Naive B cell (primary cell): ENCODE data around the gene FGF1. TPM values are rescaled to one million over a fixed set of nuclear protein-coding genes. Genes with fewer than 3 reads are reported as not detected.

Experiments
- ATAC-seq, 2 donors: fragments of 150-1000 bp; cut with Tn5 transposase; 2 replicates each; pipeline ENCODE4 v1.10.0; 2021; ENCODE audit warnings: low read depth in 2 of 2, mild to moderate bottlenecking in 2 of 2, moderate library complexity in 2 of 2
- DNase-seq: peaks from one replicate; pipeline ENCODE4 v3.0.0; 2022
- H3K27ac Mint-ChIP-seq, 6 donors: one replicate each; pipeline ENCODE4 v1.8.0; 2020 to 2022; ENCODE audit warnings: mild to moderate bottlenecking in 6 of 6, mixed read lengths in 6 of 6, moderate library complexity in 5 of 6, inconsistent platforms in 2 of 6
- H3K27me3 Mint-ChIP-seq, 3 donors: one replicate each; pipeline ENCODE4 v1.8.0; 2021 to 2022; ENCODE audit warnings: mixed read lengths in 3 of 3, mild to moderate bottlenecking in 1 of 3
- H3K36me3 Mint-ChIP-seq, 2 donors: one replicate each; pipeline ENCODE4 v1.8.0; 2020 to 2022; ENCODE audit warnings: mixed read lengths in 2 of 2, inconsistent platforms in 1 of 2, mild to moderate bottlenecking in 1 of 2
- H3K4me1 Mint-ChIP-seq, 3 donors: one replicate each; pipeline ENCODE4 v1.8.0; 2020 to 2022; ENCODE audit warnings: mixed read lengths in 3 of 3, inconsistent platforms in 1 of 3, mild to moderate bottlenecking in 1 of 3, moderate library complexity in 1 of 3
- H3K4me3 Mint-ChIP-seq, 8 donors: one replicate each; pipeline ENCODE4 v1.8.0; 2020 to 2022; ENCODE audit warnings: mild to moderate bottlenecking in 8 of 8, mixed read lengths in 8 of 8, moderate library complexity in 8 of 8, inconsistent platforms in 2 of 8
- H3K9me3 Mint-ChIP-seq, 7 donors: one replicate each; pipeline ENCODE4 v1.8.0; 2020 to 2022; ENCODE audit warnings: mixed read lengths in 7 of 7, mild to moderate bottlenecking in 5 of 7, inconsistent platforms in 2 of 7, moderate library complexity in 1 of 7
- polyA plus RNA-seq, 6 donors: library from polyadenylated mRNA; unstranded; fragments of 300-500 nt; fragmentation: Illumina TruSeq; gene quantifications; one replicate each; pipeline ENCODE4 v1.2.3, GENCODE V29; 2021; ENCODE audit warnings: low read depth in 6 of 6

The FGF1 gene
- polyA plus RNA-seq, 6 donors from 2014 or later = not detected

GRCh38 chr5:142617416-142618129 is 68.3 kb downstream of the FGF1 start:
- Mint-ChIP-seq H3K9me3 (no peaks in the 10 kb centered on the region), H3K27me3 (peaks cover 5 to 24% (median 21%) of the 10 kb centered on the region in 3 donors), H3K36me3 (no peaks in the 10 kb centered on the region), H3K4me1 (no peaks in the 10 kb centered on the region), H3K4me3 (no peak overlapping the region), H3K27ac (no peak overlapping the region)
- DNase-seq (no peak), ATAC-seq (no peak)

GRCh38 chr5:142615948-142616347 is 69.9 kb downstream of the FGF1 start:
- ATAC-seq = no peak
- Mint-ChIP-seq H3K27ac (no peak overlapping the region), H3K36me3 (no peaks in the 10 kb centered on the region), H3K4me3 (peak overlapping the region in 1 of 8 donors; percentile 6), H3K9me3 (no peaks in the 10 kb centered on the region), H3K27me3 (peaks cover 11 to 25% (median 20%) of the 10 kb centered on the region in 3 donors), H3K4me1 (peaks cover under 1 to 3% (median 2%) of the 10 kb centered on the region in 3 donors)
- no peak for DNase-seq

GRCh38 chr5:142614054-142614453 is 71.8 kb downstream of the FGF1 start:
- no peaks in the 10 kb centered on the region for H3K9me3 Mint-ChIP-seq
- peaks cover 2 to 6% (median 3%) of the 10 kb centered on the region in 3 donors for H3K4me1 Mint-ChIP-seq
- no peaks in the 10 kb centered on the region for H3K36me3 Mint-ChIP-seq
- H3K27ac Mint-ChIP-seq = no peak overlapping the region
- peaks cover 10 to 34% (median 26%) of the 10 kb centered on the region in 3 donors for H3K27me3 Mint-ChIP-seq
- no peak for DNase-seq
- no peak for ATAC-seq
- no peak overlapping the region for H3K4me3 Mint-ChIP-seq

- ATAC-seq (no peak), DNase-seq (no peak)
- H3K9me3 Mint-ChIP-seq = no peaks in the 10 kb centered on the region
- no peak overlapping the region for H3K27ac Mint-ChIP-seq
- H3K4me1 Mint-ChIP-seq = peaks cover 2 to 6% (median 3%) of the 10 kb centered on the region in 3 donors
- H3K36me3 Mint-ChIP-seq = no peaks in the 10 kb centered on the region
- H3K4me3 Mint-ChIP-seq = no peak overlapping the region
- H3K27me3 Mint-ChIP-seq = peaks cover 10 to 37% (median 28%) of the 10 kb centered on the region in 3 donors
Measured at GRCh38 chr5:142613271-142613671, 72.6 kb downstream of the FGF1 start.

GRCh38 chr5:142612494-142613270 is 73.2 kb downstream of the FGF1 start:
- ATAC-seq (no peak), DNase-seq (no peak)
- Mint-ChIP-seq H3K9me3 (no peaks in the 10 kb centered on the region), H3K36me3 (no peaks in the 10 kb centered on the region), H3K27me3 (peaks cover 10 to 37% (median 28%) of the 10 kb centered on the region in 3 donors), H3K4me3 (peak overlapping the region in 1 of 8 donors; percentile 48), H3K27ac (no peak overlapping the region), H3K4me1 (peaks cover 2 to 6% (median 3%) of the 10 kb centered on the region in 3 donors)

DNA sequence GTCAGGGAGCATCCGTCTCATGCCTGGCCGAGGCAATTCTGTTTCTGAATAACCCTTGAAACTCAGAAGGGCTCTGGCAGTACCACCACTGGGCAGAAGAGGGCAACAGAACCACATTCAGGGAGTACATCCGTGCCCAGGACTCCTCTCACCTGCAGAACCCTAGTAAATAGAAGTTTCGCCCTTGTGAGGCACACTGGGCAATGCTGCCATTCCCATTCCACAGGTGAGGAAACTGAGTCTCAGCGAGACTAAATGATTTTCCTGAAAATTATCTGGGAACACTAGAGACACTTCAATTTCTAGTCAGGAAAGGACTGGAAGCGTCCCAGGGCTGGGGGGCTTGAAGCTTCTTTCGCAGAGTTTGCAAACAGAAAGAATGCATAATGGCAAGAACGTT is 74.7 kb downstream of the FGF1 start:
- H3K4me3 Mint-ChIP-seq = no peak overlapping the region
- ATAC-seq (peak; percentile 56 to 77), DNase-seq (peak; percentile 33)
- H3K4me1 Mint-ChIP-seq = peaks cover 2 to 6% (median 3%) of the 10 kb centered on the region in 3 donors
- H3K36me3 Mint-ChIP-seq = no peaks in the 10 kb centered on the region
- H3K9me3 Mint-ChIP-seq = no peaks in the 10 kb centered on the region
- H3K27me3 Mint-ChIP-seq = peaks cover 10 to 37% (median 35%) of the 10 kb centered on the region in 3 donors
- H3K27ac Mint-ChIP-seq = no peak overlapping the region

DNA sequence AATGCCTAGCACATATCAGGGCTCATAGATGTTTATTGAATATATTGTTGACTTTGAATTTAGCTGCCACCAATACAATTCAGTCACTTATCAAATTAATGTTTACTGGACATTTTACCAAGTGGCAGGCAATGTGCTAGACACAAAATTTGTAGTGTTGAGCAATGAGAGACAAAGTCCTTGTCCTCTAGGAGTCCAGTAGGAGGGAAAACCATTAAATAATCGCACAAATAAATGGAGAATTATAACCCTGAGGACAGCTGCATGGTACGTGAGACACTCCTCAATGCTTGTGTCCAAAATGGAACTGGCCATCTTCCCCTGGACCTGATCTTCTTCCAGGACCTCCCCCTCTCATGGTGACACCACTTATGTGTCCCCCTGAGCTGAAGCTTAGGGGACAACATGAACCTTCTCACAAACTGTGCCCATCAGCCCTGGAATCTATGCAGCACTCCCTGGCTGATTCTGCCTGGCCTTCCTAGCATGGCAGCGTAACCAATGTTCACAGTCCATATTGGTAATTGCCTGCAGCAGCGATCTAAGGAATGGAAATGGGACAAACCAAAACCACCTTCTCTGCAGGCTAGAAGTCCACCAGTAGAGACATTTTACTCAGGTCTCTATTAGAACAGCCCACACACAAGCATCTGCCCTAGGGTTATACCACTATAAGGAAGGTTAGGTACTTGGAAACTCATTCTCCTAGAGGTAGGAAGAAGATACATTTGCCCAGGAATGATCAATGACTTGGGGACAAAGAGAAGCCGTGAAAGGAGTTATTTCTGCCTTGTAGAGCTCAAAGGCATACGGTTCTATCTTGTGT is 75.5 kb downstream of the FGF1 start:
- peaks cover 17 to 44% (median 30%) of the 10 kb centered on the region in 3 donors for H3K27me3 Mint-ChIP-seq
- H3K4me3 Mint-ChIP-seq = peak overlapping the region in 1 of 8 donors; percentile 53
- ATAC-seq = no peak

GRCh38 chr5:142609142-142609541 is 76.7 kb downstream of the FGF1 start:
- H3K9me3 Mint-ChIP-seq = no peaks in the 10 kb centered on the region
- H3K27ac Mint-ChIP-seq = no peak overlapping the region
- no peaks in the 10 kb centered on the region for H3K36me3 Mint-ChIP-seq
- DNase-seq (no peak), ATAC-seq (no peak)
- peaks cover 17 to 46% (median 38%) of the 10 kb centered on the region in 3 donors for H3K27me3 Mint-ChIP-seq
- no peak overlapping the region for H3K4me3 Mint-ChIP-seq
- peaks cover 2 to 6% (median 3%) of the 10 kb centered on the region in 3 donors for H3K4me1 Mint-ChIP-seq

More for the DNA sequence above, 75.5 kb downstream of the FGF1 start:
- DNase-seq = no peak
- Mint-ChIP-seq H3K27ac (no peak overlapping the region), H3K4me1 (peaks cover 2 to 6% (median 3%) of the 10 kb centered on the region in 3 donors), H3K36me3 (no peaks in the 10 kb centered on the region), H3K9me3 (no peaks in the 10 kb centered on the region)

DNA sequence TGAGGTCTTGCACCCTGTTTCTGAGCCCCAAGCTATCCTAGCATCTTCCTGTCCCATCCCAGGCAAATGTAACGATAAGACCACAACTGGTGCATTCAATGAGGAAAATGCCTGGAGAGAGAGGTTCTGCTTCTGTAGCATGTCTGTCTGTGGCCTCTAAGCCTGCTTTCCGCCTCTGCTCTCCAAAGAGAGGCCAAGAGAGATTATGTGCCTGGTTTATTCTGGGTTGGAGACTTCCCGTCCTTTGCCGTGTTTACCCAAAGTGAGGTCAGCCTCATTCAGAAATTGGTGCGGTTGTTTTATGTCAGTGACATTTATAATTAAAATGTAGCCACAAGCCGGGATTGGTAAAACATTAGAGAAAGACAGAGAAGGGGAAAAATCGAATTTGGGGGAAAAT is 77.8 kb downstream of the FGF1 start:
- H3K27me3 Mint-ChIP-seq = peaks cover 26 to 46% (median 43%) of the 10 kb centered on the region in 3 donors
- H3K4me1 Mint-ChIP-seq = peaks cover 2 to 6% (median 3%) of the 10 kb centered on the region in 3 donors
- H3K36me3 Mint-ChIP-seq = no peaks in the 10 kb centered on the region
- no peak for DNase-seq
- ATAC-seq = no peak
- no peaks in the 10 kb centered on the region for H3K9me3 Mint-ChIP-seq
- H3K27ac Mint-ChIP-seq = no peak overlapping the region
- H3K4me3 Mint-ChIP-seq = no peak overlapping the region

DNA sequence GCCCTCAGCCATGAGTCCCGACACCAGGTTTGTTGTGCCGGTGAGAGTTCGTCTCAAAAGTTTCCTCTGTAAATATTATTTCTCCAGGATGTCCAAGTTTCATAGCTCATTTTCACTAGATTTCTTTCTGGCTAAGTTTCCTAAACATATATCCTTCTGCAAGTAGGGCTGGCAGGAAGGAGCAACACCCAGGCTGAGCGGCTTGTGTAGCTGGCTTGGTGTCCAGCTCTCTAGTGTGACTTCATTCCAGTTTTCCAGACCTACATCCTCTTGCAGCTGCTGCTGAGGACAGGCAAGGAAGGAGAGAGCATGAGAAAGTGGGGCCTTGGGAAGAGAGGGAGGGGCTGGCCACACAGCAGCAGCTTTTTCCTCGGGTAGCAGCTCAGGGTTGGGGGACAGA is 80.3 kb downstream of the FGF1 start:
- no peaks in the 10 kb centered on the region for H3K36me3 Mint-ChIP-seq
- DNase-seq (no peak), ATAC-seq (no peak)
- H3K27me3 Mint-ChIP-seq = peaks cover 25 to 47% (median 38%) of the 10 kb centered on the region in 3 donors
- no peak overlapping the region for H3K27ac Mint-ChIP-seq
- no peaks in the 10 kb centered on the region for H3K9me3 Mint-ChIP-seq
- H3K4me3 Mint-ChIP-seq = no peak overlapping the region
- H3K4me1 Mint-ChIP-seq = no peaks in the 10 kb centered on the region

GRCh38 chr5:142602720-142603245 is 83.1 kb downstream of the FGF1 start:
- Mint-ChIP-seq H3K4me1 (no peaks in the 10 kb centered on the region), H3K9me3 (no peaks in the 10 kb centered on the region), H3K27me3 (peaks cover 35 to 65% (median 37%) of the 10 kb centered on the region in 3 donors), H3K4me3 (no peak overlapping the region), H3K27ac (no peak overlapping the region), H3K36me3 (no peaks in the 10 kb centered on the region)
- ATAC-seq (no peak), DNase-seq (no peak)

DNA sequence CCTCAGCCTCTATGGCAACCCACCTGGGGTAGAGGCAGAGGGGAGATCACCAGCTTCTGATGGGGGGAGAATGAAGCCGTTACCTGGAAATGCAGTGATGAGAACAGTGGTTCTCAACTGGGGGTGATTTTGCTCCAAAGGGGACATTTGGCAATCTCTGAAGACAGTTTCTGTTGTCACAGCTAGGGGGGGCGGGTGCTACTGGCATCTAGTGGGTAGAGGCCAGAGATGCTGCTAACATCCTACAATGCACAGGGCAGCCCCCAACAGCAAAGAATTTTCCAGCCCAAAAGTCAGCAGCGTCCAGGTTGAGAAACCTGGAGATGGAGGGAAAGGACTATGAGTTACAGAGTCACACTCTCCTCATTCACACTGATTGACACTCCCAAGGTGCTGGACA is 84.5 kb downstream of the FGF1 start:
- no peaks in the 10 kb centered on the region for H3K9me3 Mint-ChIP-seq
- DNase-seq (no peak), ATAC-seq (no peak)
- H3K4me3 Mint-ChIP-seq = no peak overlapping the region
- H3K4me1 Mint-ChIP-seq = no peaks in the 10 kb centered on the region
- peaks cover 39 to 62% (median 42%) of the 10 kb centered on the region in 3 donors for H3K27me3 Mint-ChIP-seq
- no peak overlapping the region for H3K27ac Mint-ChIP-seq
- no peaks in the 10 kb centered on the region for H3K36me3 Mint-ChIP-seq
